ENCODE data around the gene TMEM217.
"Not testable (repeated sequence)": the region's sequence is repeated elsewhere in the genome, so short reads cannot be mapped to it uniquely, and the experiment has no call there.

The TMEM217 gene

GRCh38 chr6:37257634-37258404 is at the start of gene TMEM217, which contains the start of gene TBC1D22B:
TMEM217 (minus strand) TSS chr6:37258144; CDS start chr6:37219030, 39,114 bp downstream.
TBC1D22B (plus strand) TSS chr6:37257772; CDS start chr6:37257918, 146 bp downstream.
- DNase-seq (ENCODE audit: low read depth, low spot score): peak; percentile 73

DNA sequence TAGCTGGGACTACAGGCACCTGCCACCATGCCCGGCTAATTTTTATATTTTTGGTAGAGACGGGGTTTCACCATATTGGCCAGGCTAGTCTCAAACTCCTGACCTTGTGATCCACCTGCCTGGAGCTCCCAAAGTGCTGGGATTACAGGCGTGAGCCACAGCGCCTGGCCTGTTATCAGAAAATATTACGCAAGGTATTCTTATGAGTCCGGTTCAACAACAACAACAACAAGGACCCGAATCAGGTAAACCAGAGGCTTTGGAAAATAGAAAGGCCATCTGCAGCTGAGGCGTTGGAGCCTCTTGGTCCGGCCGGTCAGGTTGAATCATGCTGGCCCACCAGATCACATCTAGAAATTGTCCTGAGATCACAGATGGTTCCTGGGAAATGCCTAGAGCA is 49.5 kb upstream of the TMEM217 start:
- not testable (repeated sequence) for DNase-seq (ENCODE audit: low read depth, low spot score)

DNA sequence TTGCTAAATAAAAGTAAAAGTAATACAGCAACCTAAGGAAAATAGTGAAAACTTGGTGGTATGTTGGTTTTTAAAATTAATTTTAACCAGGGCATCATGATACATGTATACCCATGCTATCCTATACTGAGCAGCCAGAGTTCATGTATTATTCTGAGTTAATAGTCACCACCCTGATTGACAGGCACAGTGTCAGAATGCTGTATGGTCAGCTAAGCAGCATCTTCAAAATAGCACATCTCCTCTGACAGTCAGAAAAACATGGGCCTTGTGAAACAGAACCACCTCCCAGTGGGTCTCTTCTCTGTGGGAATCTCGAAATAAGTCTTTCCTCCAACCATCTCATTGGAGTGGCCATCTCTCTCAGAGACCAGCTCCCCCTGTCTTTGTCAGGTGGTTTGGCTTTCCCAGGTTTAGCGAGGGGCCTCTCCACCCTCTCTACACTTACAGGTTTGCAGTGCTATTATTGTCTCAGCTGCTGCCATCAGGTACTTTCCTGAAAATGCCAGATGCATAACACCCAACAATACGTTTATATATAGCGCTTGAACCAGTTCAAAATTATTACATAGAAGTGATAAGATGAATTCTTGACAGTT is 48.8 kb upstream of the TMEM217 start:
- DNase-seq (ENCODE audit: low read depth, low spot score): no peak

DNA sequence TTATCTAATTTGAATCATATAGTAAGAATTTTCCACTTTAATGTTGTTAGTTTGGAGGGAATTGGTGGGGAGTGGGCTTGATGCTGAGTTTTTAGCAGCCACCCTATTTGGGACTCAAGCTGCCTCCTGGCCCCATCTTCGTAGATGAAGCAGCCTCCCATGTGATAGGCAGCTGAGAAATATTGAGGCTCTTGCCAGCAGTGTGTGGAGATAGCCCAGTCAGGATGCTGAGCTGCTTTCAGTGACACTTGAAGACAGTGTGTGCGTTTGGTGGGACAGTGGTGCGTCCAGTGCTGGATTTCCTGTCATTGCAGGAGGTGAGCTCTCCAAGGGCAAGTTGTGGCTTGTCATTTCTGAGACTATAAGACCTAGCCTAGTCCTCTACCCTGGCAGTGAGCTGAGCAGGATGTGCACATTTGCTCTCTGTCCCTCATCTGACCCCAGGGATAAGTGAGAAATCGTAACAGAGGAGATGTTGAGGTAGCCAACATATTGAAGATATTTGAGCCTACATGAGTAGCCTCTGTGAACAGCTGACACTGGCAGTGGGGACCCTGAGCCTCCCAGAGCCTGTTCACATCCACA is 48.0 kb upstream of the TMEM217 start:
- no peak for DNase-seq (ENCODE audit: low read depth, low spot score)

GRCh38 chr6:37304766-37305165 is 46.8 kb upstream of the TMEM217 start:
- DNase-seq (ENCODE audit: low read depth, low spot score): no peak

- no peak for DNase-seq (ENCODE audit: low read depth, low spot score)
These were observed 46.1 kb upstream of the TMEM217 start for GRCh38 chr6:37303891-37304503.

GRCh38 chr6:37303091-37303660 is 45.2 kb upstream of the TMEM217 start:
- DNase-seq (ENCODE audit: low read depth, low spot score): no peak

DNA sequence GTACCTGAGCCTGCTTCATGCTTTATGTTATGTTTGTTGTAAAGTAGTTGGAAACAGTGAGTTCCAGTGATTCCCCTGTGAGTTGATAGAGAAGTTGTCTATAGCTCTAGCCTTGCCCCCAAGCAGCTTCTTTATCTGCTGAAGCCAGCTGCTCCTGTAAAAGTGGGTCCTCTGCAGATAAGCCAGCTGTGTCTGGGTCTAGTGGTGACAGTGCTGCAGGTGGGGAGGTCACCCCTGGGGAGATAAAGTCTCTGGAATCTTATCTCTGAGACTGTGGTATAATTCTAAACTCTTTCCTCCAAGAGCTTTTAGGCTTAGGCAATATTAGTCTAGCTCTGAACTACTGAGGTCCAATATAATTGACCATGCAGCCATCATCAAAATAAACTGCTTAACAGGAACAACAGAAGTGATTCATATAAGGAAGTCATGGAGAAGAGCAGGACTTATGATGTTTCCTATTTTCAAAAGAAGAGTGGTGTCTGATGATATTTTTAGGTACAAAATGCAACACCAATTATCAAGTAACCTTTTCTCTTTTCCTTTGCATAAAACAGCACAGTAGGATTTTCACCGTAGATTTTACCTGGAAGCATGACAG is 44.2 kb upstream of the TMEM217 start:
- DNase-seq (ENCODE audit: low read depth, low spot score): no peak

DNA sequence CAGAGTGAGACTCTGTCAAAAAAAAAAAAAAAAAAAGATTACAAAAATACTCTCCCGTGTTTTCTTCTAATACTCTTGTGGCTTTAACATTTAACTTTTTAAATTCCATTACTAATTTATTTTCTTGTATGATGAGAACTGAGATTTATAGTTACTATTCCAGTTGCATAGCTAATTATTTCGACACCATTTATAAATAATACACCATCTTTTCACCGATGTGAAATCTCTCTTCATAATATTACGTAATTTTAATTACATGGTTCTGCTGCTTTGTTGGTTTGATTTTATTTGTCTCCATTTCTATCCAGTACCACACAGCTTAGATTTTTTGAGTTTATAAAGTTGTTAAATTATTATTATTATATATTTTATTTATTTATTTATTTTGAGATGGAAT is 42.0 kb upstream of the TMEM217 start:
- no peak for DNase-seq (ENCODE audit: low read depth, low spot score)

GRCh38 chr6:37298958-37299357 is 41.0 kb upstream of the TMEM217 start:
- DNase-seq (ENCODE audit: low read depth, low spot score): no peak

DNA sequence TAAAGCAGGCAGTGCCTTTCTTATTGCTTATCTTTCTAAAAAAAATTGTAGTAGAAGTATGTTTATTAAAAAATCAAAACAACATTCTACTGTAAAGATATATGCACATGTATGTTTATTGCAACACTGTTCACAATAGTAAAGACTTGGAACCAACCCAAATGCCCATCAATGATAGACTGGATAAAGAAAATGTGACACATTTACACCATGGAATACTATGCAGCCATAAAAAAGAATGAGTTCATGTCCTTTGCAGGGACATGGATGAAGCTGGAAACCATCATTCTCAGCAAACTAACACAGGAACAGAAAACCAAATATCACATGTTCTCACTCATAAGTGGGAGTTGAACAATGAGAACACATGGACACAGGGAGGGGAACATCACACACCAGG is 39.7 kb upstream of the TMEM217 start:
- not testable (repeated sequence) for DNase-seq (ENCODE audit: low read depth, low spot score)

DNA sequence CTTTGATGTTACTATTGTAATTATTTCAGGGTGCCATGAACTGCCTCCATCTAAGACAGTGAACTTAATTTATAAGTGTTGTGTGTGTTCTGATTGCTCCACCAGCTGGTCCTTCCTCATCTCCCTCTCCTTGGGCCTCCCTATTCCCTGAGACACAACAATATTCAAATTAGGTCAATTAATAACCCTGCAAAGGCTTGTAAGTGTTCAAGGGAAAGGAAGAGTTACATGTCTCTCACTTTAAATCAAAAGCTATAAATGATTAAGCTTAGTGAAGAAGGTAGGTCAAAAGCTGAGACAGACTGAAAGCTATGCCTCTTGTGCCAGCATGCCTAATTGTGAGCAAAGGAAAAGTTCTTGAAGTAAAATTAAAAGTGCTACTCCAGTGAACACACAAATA is 35.5 kb upstream of the TMEM217 start:
- no peak for DNase-seq (ENCODE audit: low read depth, low spot score)

GRCh38 chr6:37289931-37290330 is 32.0 kb upstream of the TMEM217 start:
- DNase-seq (ENCODE audit: low read depth, low spot score): no peak

DNA sequence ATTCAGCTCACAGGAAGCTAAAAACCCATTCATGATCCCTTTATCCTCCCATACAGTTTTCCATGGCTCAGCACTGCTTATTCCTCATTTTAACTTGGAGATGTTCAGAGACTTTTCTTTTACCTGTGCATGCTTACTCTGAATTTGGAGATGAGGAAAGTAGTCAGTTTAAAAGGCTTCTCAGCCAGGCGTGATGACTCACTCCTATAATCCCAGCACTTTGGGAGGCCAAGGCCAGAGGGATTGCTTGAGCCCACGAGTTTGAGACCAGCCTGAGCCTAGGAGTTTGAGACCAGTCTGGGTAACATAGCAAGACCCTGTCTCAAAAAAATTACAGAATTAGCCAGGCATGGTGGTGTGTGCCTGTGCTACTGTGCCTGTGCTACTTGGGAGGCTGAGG is 30.3 kb upstream of the TMEM217 start:
- no peak for DNase-seq (ENCODE audit: low read depth, low spot score)

GRCh38 chr6:37287519-37288157 is 29.7 kb upstream of the TMEM217 start:
- no peak for DNase-seq (ENCODE audit: low read depth, low spot score)

GRCh38 chr6:37285861-37286311 is 27.9 kb upstream of the TMEM217 start:
- DNase-seq (ENCODE audit: low read depth, low spot score): no peak

DNA sequence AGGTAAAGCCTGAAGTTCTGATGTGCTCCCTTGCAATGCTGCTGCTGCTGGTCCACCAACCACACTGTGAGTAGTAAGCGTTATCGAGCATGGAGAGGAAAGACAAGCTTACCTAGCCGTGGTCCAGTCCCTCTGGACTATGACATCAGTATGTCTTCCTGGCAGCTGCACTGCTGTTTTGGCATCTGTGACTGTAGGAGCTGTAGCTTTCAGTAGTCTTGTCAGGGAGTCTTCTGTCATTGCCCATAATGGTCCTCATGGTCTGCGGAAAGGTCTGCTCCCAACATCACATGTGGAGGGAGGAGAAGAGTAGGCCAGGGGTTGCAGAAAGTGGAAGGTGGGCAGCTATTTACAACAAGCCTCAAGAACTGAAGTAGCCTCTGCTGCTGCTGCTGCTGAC is 26.8 kb upstream of the TMEM217 start:
- DNase-seq (ENCODE audit: low read depth, low spot score): no peak

DNA sequence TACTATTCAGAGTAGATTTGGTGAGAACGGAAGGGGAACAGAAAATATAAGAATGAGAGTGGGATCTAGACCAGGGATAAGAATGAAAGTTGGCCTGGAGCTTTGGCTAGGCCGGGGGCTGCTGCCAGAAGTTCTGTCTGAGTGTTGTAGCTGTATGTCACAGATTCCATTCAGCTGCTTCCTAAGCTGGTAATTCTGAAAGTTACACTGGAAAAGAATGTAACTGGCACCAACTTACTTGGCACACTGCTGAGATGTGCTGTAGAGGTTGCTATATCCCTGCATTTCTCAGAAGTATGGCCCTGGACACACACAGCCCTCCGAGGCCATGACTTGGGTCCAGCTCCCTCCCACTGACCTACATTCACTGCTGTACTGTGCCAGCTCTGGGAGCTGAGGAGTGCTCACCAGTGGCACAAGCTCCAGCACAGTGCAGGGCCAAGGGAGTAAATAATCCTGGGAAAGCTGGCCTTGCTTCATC is 25.8 kb upstream of the TMEM217 start:
- DNase-seq (ENCODE audit: low read depth, low spot score): no peak

GRCh38 chr6:37283268-37283667 is 25.3 kb upstream of the TMEM217 start:
- DNase-seq (ENCODE audit: low read depth, low spot score): no peak

- no peak for DNase-seq (ENCODE audit: low read depth, low spot score)
These were observed 24.4 kb upstream of the TMEM217 start for GRCh38 chr6:37282371-37282770.
